Activated CD8-positive, alpha-beta memory T cell treated with anti-CD3 and anti-CD28 coated beads for 4 hours (primary cell): ENCODE measurements around the gene KIAA1217.

Source experiments
- DNase-seq, 2 donors: peaks; one replicate each; pipeline ENCODE4 v3.0.0-alpha.2; 2020; ENCODE audit warnings: low read depth in 2 of 2

The KIAA1217 gene, protein sequence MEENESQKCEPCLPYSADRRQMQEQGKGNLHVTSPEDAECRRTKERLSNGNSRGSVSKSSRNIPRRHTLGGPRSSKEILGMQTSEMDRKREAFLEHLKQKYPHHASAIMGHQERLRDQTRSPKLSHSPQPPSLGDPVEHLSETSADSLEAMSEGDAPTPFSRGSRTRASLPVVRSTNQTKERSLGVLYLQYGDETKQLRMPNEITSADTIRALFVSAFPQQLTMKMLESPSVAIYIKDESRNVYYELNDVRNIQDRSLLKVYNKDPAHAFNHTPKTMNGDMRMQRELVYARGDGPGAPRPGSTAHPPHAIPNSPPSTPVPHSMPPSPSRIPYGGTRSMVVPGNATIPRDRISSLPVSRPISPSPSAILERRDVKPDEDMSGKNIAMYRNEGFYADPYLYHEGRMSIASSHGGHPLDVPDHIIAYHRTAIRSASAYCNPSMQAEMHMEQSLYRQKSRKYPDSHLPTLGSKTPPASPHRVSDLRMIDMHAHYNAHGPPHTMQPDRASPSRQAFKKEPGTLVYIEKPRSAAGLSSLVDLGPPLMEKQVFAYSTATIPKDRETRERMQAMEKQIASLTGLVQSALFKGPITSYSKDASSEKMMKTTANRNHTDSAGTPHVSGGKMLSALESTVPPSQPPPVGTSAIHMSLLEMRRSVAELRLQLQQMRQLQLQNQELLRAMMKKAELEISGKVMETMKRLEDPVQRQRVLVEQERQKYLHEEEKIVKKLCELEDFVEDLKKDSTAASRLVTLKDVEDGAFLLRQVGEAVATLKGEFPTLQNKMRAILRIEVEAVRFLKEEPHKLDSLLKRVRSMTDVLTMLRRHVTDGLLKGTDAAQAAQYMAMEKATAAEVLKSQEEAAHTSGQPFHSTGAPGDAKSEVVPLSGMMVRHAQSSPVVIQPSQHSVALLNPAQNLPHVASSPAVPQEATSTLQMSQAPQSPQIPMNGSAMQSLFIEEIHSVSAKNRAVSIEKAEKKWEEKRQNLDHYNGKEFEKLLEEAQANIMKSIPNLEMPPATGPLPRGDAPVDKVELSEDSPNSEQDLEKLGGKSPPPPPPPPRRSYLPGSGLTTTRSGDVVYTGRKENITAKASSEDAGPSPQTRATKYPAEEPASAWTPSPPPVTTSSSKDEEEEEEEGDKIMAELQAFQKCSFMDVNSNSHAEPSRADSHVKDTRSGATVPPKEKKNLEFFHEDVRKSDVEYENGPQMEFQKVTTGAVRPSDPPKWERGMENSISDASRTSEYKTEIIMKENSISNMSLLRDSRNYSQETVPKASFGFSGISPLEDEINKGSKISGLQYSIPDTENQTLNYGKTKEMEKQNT (N-terminal part only)

DNA sequence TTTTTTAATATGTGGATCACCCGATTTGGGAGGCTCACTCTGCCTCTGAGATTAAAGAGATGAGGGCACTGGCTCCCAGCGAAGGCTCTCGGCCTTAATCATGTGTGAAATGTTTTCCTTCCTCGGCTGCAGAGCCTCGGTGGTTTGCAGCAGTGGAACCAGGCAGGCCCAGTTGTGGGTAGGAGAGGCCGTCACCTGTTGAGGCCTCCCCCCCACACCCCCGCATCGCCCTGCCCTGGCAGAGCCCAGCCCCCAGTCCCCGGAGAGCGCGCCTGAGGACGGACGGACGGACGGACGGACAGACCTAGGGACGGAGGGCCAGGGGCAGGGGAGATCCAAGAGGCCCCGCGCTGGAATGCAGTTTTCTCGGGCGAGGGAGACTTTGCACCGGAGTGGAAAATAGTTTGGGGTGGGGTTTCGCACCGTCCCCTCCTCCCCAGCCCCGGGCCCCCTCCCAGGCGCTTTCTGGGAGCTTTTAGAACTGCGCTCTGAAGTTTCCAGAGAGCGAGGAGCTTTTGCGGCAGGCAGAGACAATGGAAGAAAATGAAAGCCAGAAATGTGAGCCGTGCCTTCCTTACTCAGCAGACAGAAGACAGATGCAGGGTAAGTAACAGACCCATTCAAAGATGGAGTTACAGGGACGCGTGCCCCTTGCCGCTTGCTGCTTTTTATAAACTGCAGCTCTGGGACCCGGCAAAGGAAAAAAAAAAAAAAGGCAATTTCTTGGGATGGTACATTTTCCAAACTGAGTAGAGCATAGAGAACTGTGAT is at the start of gene KIAA1217:
KIAA1217 (plus strand) TSS at position 478 of the 771 bp plus-strand sequence; CDS start at position 534, 56 bp downstream.
- DNase-seq, result no peak

DNA sequence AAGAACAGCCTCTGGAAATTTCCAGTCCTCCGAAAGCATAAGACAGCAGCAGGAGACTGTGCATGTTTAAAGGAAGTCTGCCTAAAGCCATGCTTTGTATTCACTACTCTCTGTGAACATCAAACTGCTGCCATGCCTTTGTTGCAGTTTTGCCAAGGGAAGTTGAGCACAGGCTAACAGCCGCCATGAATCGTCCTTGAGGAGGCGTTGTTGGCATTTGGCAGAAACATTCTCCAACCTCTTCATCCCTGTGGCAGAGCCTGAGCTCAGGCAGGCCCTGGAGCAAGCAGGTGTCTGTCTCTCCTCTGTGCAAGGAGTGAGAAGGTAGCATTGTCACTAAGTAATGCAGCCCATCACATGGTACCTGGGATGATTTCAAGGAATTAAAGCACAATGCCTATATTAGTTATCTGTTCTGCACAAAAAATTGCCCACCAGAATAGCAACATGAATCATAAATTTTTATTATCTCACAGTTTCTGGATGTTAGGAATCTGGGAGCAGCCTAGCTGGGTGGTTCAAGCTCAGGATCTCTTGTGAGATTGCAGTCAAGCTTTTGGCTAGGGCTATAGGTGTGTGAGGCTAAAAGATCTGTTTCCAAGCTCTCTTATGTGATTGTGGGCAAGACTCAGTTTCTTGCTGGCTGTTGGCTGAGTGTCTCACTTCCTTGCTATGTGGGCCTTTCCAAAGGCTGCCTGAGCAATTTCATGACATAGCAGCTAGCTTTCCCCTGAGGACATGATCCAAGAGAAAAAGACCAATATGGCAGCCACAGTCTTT is 46.5 kb upstream of the KIAA1217 start:
- DNase-seq, result no peak

DNA sequence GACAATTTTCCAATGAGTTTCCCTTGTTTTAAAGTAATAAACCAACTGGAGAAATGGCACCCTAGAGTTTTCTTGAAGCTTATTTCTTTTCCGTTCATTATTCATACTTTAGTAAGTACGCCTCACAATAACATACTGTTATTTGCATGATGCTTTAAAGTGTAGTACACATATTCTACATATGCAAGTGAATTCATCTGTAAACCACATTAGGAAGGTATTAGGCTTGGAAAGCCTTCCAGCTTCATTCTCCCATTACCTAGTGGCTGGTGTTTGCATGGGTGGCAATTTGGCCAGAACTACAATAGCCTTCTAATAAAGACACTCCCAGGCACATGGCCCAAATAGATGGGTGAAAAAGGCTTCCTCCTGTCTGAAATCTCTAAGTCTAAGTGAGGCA is 45.5 kb upstream of the KIAA1217 start:
- DNase-seq, result no peak

DNA sequence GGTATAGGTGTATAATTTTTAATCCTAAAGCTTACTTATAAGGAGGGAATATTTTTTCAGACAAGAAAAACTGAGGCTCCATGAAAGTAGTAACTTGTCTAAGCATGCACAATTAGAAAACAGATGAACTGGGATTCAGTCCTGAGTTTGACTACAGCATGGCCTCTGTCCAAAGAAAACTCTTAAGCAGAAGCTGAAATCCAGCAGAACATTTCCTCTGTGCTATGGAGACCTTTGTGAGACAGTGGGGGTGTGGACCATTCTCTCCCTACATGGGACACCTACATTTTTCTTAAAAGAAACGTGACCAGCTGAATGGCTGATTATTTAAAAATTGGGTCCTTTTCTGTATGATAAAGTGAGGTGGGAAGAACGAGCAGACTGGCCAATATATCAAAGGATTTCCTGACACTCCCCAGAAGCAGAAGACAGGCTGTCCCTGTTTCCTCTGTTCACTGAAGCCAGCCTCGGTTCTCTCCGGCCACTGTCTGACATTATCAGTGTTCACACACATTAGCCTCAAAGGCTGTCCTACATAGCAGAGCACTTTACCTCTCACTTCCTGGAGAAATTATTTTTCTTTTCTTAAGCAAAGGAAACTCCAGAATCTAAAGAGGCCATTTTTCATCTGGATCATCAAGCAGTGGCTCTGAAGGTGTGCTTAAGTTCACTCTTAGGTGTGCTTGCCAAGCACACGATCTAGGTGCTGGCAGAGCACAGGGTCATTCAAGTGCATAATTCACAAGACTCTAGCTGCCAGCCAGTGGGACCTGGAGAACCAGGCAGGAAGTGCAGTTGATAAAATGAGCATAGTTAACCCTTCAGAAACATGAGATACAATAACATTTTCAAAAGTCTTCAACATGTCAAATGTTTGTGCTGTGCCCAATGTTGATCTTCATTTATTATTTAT is 40.4 kb upstream of the KIAA1217 start:
- no peak for DNase-seq

DNA sequence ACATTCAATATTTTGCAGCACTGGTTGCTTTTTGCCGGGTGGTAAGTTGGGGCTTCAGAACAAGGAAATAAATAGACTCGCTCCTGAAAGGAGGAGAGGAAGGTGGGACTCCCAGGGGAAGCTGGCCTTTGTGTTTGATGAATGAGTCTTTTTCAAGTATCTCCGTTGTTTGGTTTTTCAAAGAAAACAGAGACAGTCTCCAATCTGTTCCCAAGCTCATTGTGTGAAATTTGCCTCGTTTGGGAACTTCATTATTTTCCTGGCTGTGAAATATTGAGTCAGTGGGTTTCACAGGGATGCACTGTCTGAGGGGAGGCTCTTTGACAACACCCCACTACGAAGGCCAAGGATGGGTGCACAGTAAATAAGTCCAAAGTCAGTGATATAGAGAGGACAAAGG is 38.7 kb upstream of the KIAA1217 start:
- no peak for DNase-seq

DNA sequence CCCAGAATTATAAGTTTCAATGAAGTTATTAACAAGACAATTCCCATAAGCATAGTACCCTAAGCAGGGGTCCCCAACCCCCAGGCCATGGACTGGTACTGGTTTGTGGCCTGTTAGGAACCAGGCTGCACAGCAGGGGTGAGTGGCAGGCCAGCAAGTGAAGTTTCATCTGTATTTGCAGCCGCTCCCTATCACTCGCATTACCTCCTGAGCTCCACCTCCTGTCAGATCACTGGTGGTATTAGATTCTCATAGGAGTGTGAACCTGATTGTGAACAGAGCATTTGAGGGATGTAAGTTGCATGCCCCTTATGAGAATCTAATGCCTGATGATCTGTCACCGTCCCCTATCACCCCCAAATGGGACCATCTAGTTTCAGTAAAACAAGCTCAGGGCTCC is 36.0 kb upstream of the KIAA1217 start:
- no peak for DNase-seq

DNA sequence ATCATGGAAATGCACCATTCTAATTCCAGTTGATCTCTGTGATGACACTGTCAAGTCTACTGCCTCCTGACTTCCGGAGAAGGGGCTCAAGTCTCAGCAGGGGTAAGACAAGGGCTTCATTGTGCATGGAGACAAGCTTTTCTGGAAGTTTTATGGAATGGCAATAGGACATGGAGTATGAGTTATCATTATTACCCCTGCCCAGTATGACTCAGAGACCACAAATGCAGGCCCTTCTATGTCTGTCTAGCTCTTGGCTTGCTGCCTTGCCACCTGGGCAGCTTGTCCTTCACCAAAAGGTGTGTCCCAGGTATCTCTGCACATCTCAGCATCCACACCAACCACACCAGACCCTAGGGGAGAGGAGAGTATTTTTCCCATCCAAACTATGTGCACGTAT is 34.9 kb upstream of the KIAA1217 start:
- DNase-seq, result no peak

DNA sequence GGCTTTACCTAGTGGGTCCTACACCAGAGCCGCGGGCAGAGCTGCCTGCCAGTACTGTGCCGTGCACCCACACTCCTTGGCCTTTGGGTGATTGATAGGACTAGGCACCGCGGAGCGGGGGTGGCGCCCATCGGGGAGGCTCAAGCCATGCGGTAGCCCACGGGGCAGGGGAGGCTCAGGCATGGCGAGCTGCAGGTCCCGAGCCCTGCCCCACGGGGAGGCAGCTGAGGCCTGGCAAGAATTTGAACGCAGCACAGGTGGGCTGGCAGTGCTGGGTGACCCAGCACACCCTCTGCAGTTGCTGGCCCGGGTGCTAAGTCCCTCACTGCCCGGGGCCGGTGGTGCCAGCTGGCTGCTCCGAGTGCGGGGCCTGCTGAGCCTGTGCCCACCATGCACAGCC is 32.3 kb upstream of the KIAA1217 start:
- DNase-seq, result no peak

DNA sequence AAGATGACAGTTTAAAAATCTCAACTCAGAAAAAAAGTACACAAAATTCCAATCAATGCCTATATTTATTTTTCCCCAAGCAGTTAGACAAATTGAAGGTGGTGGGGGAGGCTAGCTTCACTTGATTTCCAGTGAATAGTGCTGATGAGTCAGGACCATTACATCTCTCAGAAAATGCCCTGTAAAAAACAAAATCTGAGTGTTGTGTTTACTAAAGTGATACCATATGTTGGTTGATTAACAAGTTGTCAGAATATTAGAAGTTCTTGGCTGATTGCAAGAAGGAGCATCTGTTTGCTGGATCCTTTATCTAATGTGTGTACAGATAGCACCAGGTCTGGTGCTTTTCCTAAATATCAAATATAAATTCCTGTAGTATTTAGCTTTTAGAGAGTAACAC is 31.3 kb upstream of the KIAA1217 start:
- DNase-seq, result no peak

DNA sequence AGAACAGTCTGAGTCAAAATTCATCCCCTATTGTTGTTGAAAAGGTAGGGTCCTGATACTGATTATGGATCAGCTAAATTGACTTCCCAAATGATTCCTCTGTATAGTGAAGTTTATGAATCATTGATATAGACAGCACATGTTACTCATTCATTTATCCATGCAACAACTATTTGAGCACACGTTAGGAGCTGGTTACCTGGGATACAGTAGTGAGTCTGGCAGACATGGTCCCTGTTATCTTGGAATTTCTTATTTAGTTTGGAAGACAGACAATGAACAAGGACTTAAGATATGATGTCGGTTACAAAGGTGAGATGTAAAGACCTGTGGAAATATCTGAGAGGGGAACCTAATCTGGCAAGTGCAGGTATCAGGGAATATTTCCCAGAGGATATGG is 28.0 kb upstream of the KIAA1217 start:
- no peak for DNase-seq

DNA sequence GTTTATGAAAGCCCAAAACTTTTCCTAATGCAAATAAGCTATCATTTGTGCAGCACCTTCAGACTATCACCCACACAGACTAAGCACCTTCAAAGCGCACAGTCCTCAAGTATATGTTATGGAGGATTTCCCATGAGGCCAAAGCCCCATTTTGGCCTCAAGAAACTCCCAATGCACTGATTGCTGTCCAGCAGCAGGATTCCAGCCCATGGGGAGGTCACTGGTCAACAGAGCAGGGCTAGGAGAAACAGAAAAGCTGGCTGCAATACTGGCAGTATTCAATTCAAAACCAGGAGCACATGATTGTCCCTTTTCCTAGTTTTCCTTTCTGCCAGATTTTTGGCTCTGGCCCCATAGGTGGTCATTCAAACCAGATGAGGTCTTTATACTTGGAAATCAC is 24.5 kb upstream of the KIAA1217 start:
- DNase-seq, result no peak

DNA sequence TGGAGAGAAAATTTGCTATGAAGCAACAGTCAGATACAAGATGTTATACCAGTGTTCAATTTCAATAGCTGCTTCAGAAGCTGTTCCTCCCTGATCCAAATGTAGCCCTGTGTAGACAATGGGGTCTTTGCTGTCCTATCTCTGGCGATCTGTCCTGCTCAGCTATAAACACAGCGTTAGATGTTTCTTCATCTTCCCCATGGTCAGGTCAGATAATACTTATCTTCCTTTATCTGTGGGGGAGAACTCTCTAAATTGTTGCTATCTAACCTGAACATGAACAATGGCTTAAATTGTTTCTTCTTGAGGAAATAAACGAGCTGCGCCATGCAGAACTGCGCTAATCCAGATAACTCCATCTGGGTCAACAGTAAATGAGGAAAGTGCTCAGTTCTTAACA is 15.6 kb upstream of the KIAA1217 start:
- no peak for DNase-seq

DNA sequence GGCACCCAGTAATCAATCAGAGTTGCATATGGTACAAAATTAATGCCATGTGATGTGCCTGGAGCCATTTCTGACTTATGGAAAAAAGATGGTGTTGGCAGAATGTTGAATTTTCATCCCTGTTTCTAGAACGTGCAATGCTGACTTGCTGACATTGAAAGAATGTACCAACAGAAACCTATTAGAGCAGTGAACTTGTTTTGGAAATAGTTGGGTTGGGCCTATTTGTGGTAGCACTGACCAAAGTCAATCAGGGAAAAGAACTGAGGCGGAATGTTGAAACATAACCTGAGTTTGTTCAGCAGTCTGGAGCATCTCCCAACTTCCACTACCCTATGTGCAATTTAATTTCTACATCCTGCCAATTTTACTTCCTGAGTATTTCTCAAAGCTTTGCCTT is 11.7 kb upstream of the KIAA1217 start:
- DNase-seq, result no peak

DNA sequence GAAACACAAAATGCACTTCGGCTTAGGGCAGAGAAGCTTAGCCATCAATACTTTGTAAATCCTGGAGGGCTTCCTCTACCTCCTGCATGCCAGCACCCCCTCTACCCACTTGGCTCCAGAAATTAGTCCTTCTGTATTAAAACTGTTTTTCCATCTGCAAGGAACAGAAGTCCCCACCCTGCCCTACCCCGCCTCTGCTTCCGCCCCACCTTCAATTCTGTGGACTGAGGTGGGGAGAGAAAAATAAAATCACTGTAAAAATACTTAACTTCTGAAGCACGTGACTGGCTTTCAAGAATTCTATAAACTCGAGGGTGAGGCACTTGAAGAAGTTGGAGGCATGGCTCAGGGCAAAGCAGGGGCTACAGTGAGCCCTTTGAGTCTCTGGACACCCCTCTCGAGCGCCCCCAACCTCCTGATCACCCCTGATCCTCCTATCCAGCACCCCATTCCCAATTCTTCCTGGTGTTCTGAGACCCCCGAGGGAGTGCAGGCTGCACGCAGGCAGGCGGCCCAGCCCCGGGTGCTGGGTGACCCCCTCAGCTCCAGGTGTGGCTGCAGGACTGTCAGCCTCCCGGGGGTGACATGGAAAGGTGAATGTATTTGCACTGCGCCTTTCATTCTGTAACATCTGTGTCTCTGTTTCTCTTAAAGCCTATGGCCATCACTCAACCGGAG is 7.3 kb upstream of the KIAA1217 start:
- DNase-seq, result no peak

DNA sequence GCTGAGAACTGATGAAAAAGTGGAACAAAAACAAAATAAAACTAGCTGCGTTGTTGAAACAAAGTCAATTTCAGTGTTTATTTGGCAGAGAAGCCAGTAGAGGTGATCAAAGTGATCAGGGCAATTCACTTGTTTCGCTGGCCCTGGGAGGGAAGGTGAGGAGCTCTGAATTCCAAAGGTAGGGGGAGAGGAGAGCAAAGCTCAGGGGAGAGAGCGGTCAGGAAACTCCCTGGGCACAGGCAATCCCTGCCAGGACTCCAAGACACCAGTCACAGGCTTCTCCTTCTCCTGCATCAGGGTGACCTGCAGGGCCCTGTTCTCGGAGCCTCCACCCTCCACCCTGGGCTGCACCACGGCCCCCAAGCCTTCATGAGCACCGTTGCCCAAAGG is 6.8 kb upstream of the KIAA1217 start:
- DNase-seq, result no peak

DNA sequence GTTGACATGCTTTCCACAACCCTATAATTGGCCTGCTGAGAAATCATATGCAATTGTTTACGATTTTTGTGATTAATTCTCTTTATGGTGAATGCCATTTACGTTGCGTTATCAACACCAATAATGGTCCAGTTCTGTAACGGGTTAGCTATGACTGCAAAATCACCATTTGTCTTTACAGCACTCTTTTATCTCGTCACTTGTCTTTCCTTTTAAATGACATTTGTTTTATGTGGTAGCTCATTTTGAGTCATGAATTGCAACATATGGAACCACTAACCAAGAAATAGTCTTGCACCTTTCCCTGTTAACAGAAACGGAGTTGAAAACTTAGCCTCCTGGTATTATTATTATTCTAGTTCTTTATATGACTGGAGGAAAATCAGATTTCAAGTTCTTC is 3.1 kb upstream of the KIAA1217 start:
- no peak for DNase-seq

DNA sequence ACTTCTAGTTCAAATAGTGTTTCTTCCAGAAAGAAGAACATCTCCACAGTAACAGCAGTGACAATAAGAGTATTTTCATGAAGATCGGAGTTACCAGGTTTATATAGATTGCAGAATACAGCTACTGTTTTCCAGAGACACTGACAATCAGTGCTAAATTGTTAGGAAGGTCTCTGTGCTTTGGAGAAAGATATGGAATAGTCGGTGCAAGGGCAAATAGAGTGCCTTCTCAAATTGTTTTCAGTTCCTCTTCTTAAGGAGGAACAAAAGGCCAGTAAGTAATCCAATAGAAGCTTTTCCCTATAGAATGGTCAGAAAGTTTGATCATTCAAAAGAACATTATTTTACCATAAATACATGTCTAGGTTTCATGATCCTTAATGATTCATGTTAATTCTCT is 2.6 kb upstream of the KIAA1217 start:
- no peak for DNase-seq

DNA sequence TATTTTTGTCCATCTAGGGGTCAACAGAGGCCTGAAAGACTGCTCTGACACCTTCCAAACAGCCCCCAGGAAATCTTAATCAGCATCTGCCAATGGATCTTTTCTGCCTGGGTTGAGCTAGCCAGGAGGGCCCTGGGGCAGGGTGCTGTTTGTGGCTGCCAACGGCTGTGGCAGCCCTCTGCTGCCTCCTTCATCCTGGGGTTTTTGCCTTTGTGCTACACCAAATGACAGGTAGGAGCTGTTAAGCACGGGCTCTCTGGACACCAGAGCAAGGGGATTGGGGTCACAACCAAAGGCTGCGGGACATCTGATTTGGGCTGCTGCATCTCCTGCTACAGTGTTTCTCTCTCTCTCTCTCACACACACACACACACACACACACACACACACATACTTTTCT is 2.0 kb upstream of the KIAA1217 start:
- DNase-seq, result no peak

DNA sequence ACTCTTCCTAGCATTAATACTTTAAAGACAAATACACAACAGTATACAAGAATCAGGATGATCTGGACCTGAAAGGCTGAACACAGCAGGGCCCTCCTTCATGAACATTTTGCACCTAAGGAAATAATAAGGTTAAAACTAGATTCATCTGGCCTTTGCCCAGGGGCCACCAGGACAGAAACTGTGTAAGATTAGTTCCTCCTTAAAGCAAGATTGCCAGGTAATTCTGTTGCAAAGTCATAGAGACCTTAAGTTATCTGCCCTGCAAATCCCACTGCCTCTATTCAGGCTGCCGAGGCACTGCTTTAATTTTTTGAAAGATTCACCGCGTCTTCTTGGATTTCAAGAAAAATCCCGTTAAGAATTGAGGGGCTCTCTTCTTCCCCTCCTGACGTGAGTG is 1.6 kb upstream of the KIAA1217 start:
- no peak for DNase-seq
